Activated CD8-positive, alpha-beta memory T cell treated with anti-CD3 and anti-CD28 coated beads for 36 hours (primary cell): ENCODE results near the gene ITGA3. TPM values are rescaled to one million over a fixed set of nuclear protein-coding genes. Genes with fewer than 3 reads are reported as not detected.

Experiments used
- total RNA-seq, 2 experiments: library from RNA; stranded (reverse); gene quantifications; one replicate each; pipeline ENCODE4 v1.2.3, GENCODE V29; 2021

ITGA3 gene
- total RNA-seq, 2 experiments from 2014 or later: 8.0 to 8.2 TPM

Other genes starting within 250 kb of the ITGA3 start
- gene TAC4, start 208.0 kb upstream of the ITGA3 start, total RNA-seq: not detected
- gene DLX4, start 86.9 kb upstream of the ITGA3 start, total RNA-seq: under 1 TPM; 0.67 to 0.97 TPM
- under 1 TPM; 0.08 to 0.13 TPM for gene DLX3, start 60.9 kb upstream of the ITGA3 start, total RNA-seq
- 10 to 100 TPM; 15.0 to 18.5 TPM for gene PDK2, start 39.2 kb downstream of the ITGA3 start, total RNA-seq
- 1 to 10 TPM; 1.0 to 1.2 TPM for gene SAMD14, start 74.0 kb downstream of the ITGA3 start, total RNA-seq
- gene PPP1R9B, start 94.6 kb downstream of the ITGA3 start, total RNA-seq: 10 to 100 TPM; 69.6 to 70.6 TPM
- gene SGCA, start 109.9 kb downstream of the ITGA3 start, total RNA-seq: not detected
- 1 to 10 TPM in 1 of 2 experiments, under 1 TPM in 1; 0.65 to 1.0 TPM for gene COL1A1, start 145.5 kb downstream of the ITGA3 start, total RNA-seq
- not detected for gene TMEM92, start 218.4 kb downstream of the ITGA3 start, total RNA-seq